H1 (cell line): Measurements from ENCODE around the gene MYH7B. TPM values are rescaled to one million over a fixed set of nuclear protein-coding genes. Genes with fewer than 3 reads are reported as not detected.

ENCODE experiments used
- CTCF ChIA-PET: fragments of 300-600 bp; sonication (Branson Sonifier 250); formaldehyde crosslinking; loops from one replicate; lab custom pipeline; 2021; ENCODE audit not compliant: partially characterized antibody; lab: Charles Lee
- POLR2A ChIA-PET: fragments of 300-600 bp; sonication (Branson Sonifier 250); formaldehyde crosslinking; loops from one replicate; lab custom pipeline; 2021; ENCODE audit warnings: inconsistent platforms; ENCODE audit not compliant: partially characterized antibody; lab: Charles Lee
- DNase-seq, 2 experiments: peaks; one replicate each; pipeline versions ENCODE4 v3.0.0 to v3.0.0-alpha.2; 2010 to 2022; ENCODE audit warnings: low spot score in 2 of 2, low read depth in 1 of 2, mixed read lengths in 1 of 2
- FAIRE-seq: peaks from 2 replicates; lab custom pipeline; 2011; peaks lifted over from hg19 to GRCh38; lab: Jason Lieb, UNC
- H2AFZ ChIP-seq: 2 replicates; pipeline ENCODE4 v1.8.1; 2012; ENCODE audit warnings: low read length, inconsistent platforms
- H2AK5ac ChIP-seq: 2 replicates; pipeline ENCODE4 v1.6.1; 2013; ENCODE audit warnings: low read depth, low read length
- H2BK120ac ChIP-seq: replicated peaks from 2 replicates; pipeline ENCODE3; 2013; ENCODE audit warnings: low read depth, low read length, inconsistent platforms
- H2BK12ac ChIP-seq: 2 replicates; pipeline ENCODE4 v1.6.1; 2013; ENCODE audit warnings: low read depth, low read length
- H2BK15ac ChIP-seq: 2 replicates; pipeline ENCODE4 v1.6.1; 2013; ENCODE audit warnings: low read length
- H2BK20ac ChIP-seq: 2 replicates; pipeline ENCODE4 v1.6.1; 2013; ENCODE audit warnings: low read length
- H2BK5ac ChIP-seq: 2 replicates; pipeline ENCODE4 v1.6.1; 2013; ENCODE audit warnings: low read depth, low read length
- H3K14ac ChIP-seq: 2 replicates; pipeline ENCODE4 v1.6.1; 2013; ENCODE audit warnings: inconsistent platforms; ENCODE audit not compliant: insufficient read length
- H3K18ac ChIP-seq: 2 replicates; pipeline ENCODE4 v1.6.1; 2013; ENCODE audit warnings: low read length; ENCODE audit errors: extremely low read depth
- H3K23ac ChIP-seq: 2 replicates; pipeline ENCODE4 v1.6.1; 2013; ENCODE audit warnings: inconsistent platforms; ENCODE audit not compliant: insufficient read length
- H3K23me2 ChIP-seq: 2 replicates; pipeline ENCODE4 v1.6.1; 2013; ENCODE audit warnings: low read depth, low read length
- H3K27ac ChIP-seq: 2 replicates; pipeline ENCODE4 v1.6.1; 2011; ENCODE audit warnings: low read depth, low read length, inconsistent platforms
- H3K27me3 ChIP-seq, 4 experiments: replicated peaks in 1 of 4; 1 replicate in 1 of 4; 2 replicates in 3 of 4; pipeline versions ENCODE4 v1.6.1 to v1.8.1; 2011 to 2013; ENCODE audit warnings: low read length in 3 of 4, mild to moderate bottlenecking in 3 of 4, inconsistent platforms in 2 of 4, mixed read lengths in 2 of 4, moderate library complexity in 1 of 4; ENCODE audit not compliant: control insufficient read depth in 3 of 4, insufficient read depth in 3 of 4; ENCODE audit errors: extremely low read depth in 1 of 4
- H3K36me3 ChIP-seq, 4 experiments: 2 replicates each; pipeline versions ENCODE4 v1.6.1 to v1.8.1; 2011 to 2013; ENCODE audit warnings: mild to moderate bottlenecking in 4 of 4, low read length in 3 of 4, moderate library complexity in 2 of 4, control low read depth in 1 of 4, inconsistent platforms in 1 of 4; ENCODE audit not compliant: insufficient read depth in 4 of 4, control insufficient read depth in 2 of 4
- H3K4ac ChIP-seq: replicated peaks from 2 replicates; pipeline ENCODE3; 2013; ENCODE audit warnings: low read length, low read depth, mixed read lengths, inconsistent platforms; ENCODE audit not compliant: insufficient read length
- H3K4me1 ChIP-seq, 4 experiments: replicated peaks in 1 of 4; 1 replicate in 1 of 4; 2 replicates in 3 of 4; pipeline versions ENCODE4 v1.6.1 to v1.8.1; 2011 to 2013; ENCODE audit warnings: low read length in 3 of 4, inconsistent platforms in 2 of 4, mixed read lengths in 1 of 4; ENCODE audit not compliant: insufficient read depth in 4 of 4, control insufficient read depth in 3 of 4
- H3K4me2 ChIP-seq, 2 experiments: 2 replicates each; pipeline versions ENCODE4 v1.6.1 to v1.8.1; 2011 to 2013; ENCODE audit warnings: low read depth in 2 of 2, low read length in 2 of 2, control low read depth in 1 of 2, inconsistent platforms in 1 of 2, mild to moderate bottlenecking in 1 of 2; ENCODE audit not compliant: insufficient read depth in 1 of 2
- H3K4me3 ChIP-seq, 4 experiments: fragments of 200-600, 300-600 bp in 1 of 4; sonication (generic), shearing (Covaris generic), sonication (Bioruptor Twin) in 1 of 4; 2 replicates each; pipeline versions ENCODE4 v1.5.1 to v1.8.1; 2011 to 2016; ENCODE audit warnings: low read length in 4 of 4, low read depth in 3 of 4, control low read depth in 2 of 4, inconsistent platforms in 2 of 4, mild to moderate bottlenecking in 2 of 4, mixed read lengths in 1 of 4, moderate library complexity in 1 of 4; ENCODE audit not compliant: insufficient read depth in 2 of 4; ENCODE audit errors: extremely low read depth in 1 of 4
- H3K56ac ChIP-seq: replicated peaks from 2 replicates; pipeline ENCODE3; 2013; ENCODE audit warnings: low read depth, mild to moderate bottlenecking, mixed read lengths, low read length, inconsistent platforms; ENCODE audit not compliant: insufficient read length
- H3K79me1 ChIP-seq: 2 replicates; pipeline ENCODE4 v1.6.1; 2013; ENCODE audit warnings: low read depth, low read length, control low read depth
- H3K79me2 ChIP-seq, 2 experiments: 2 replicates each; pipeline versions ENCODE4 v1.6.1 to v1.8.1; 2012 to 2013; ENCODE audit warnings: low read length in 2 of 2, mild to moderate bottlenecking in 2 of 2, inconsistent platforms in 1 of 2; ENCODE audit not compliant: insufficient read depth in 2 of 2, control insufficient read depth in 1 of 2
- H3K9ac ChIP-seq, 4 experiments: replicated peaks in 1 of 4; 1 replicate in 1 of 4; 2 replicates in 3 of 4; pipeline versions ENCODE4 v1.6.1 to v1.8.1; 2011 to 2013; ENCODE audit warnings: low read depth in 3 of 4, low read length in 3 of 4, control low read depth in 2 of 4, mild to moderate bottlenecking in 2 of 4, moderate library complexity in 2 of 4, inconsistent platforms in 1 of 4; ENCODE audit errors: extremely low read depth in 1 of 4
- H3K9me3 ChIP-seq, 2 experiments: 2 replicates each; pipeline versions ENCODE4 v1.6.1 to v1.8.1; 2012 to 2013; ENCODE audit warnings: mild to moderate bottlenecking in 2 of 2, moderate library complexity in 2 of 2, control low read depth in 1 of 2, inconsistent platforms in 1 of 2, low read depth in 1 of 2, low read length in 1 of 2, mixed read lengths in 1 of 2; ENCODE audit not compliant: insufficient read depth in 2 of 2
- H4K20me1 ChIP-seq, 2 experiments: replicated peaks in 1 of 2; 2 replicates each; pipeline versions ENCODE3 to v1.8.1; 2011 to 2013; ENCODE audit warnings: inconsistent platforms in 2 of 2, low read length in 2 of 2, mild to moderate bottlenecking in 1 of 2; ENCODE audit not compliant: insufficient read depth in 2 of 2, control insufficient read depth in 1 of 2
- H4K5ac ChIP-seq: 2 replicates; pipeline ENCODE4 v1.6.1; 2013; ENCODE audit warnings: low read length, low read depth, mixed read lengths, inconsistent platforms; ENCODE audit not compliant: insufficient read length
- H4K8ac ChIP-seq: 2 replicates; pipeline ENCODE4 v1.8.0; 2013; ENCODE audit warnings: mild to moderate bottlenecking, moderate library complexity, low read length, inconsistent platforms; ENCODE audit not compliant: insufficient read depth; ENCODE audit errors: extremely low read depth
- H4K91ac ChIP-seq: replicated peaks from 2 replicates; pipeline ENCODE3; 2013; ENCODE audit warnings: low read length, mixed read lengths, inconsistent platforms; ENCODE audit not compliant: insufficient read length
- CBX5 ChIP-seq: fragments of 300-800, 300-1000 bp; sonication (generic); IDR thresholded peaks from 2 replicates; pipeline ENCODE4 v1.7.1; 2016; ENCODE audit warnings: antibody characterized with exemption, low read length, low read depth
- MAFK ChIP-seq: IDR thresholded peaks from 2 replicates; pipeline ENCODE4 v1.6.1; 2012; ENCODE audit warnings: low read depth, mild to moderate bottlenecking, improper control_type of control experiment, low read length
- POLR2A ChIP-seq, 2 experiments: IDR thresholded peaks; 1 replicate in 1 of 2; 2 replicates in 1 of 2; pipeline ENCODE4 v1.6.1; 2011; ENCODE audit warnings: low read depth in 2 of 2, low read length in 2 of 2, mild to moderate bottlenecking in 2 of 2; ENCODE audit errors: control extremely low read depth in 1 of 2
- RAD21 ChIP-seq, 2 experiments: IDR thresholded peaks in 1 of 2; conservative IDR thresholded peaks in 1 of 2; 2 replicates each; pipeline ENCODE4 v1.6.1; 2011; ENCODE audit warnings: low read depth in 2 of 2, low read length in 2 of 2, improper control_type of control experiment in 1 of 2, inconsistent platforms in 1 of 2, mild to moderate bottlenecking in 1 of 2, moderate library complexity in 1 of 2
- RFX5 ChIP-seq: IDR thresholded peaks from 2 replicates; pipeline ENCODE4 v1.6.1; 2011; ENCODE audit warnings: low read depth, low read length, improper control_type of control experiment, borderline replicate concordance
- SIX5 ChIP-seq: IDR thresholded peaks from 2 replicates; pipeline ENCODE4 v1.6.1; 2011; ENCODE audit warnings: mild to moderate bottlenecking, low read depth, low read length
- SP4 ChIP-seq: IDR thresholded peaks from 2 replicates; pipeline ENCODE4 v1.6.1; 2012; ENCODE audit warnings: low read length, inconsistent platforms
- TAF7 ChIP-seq: optimal IDR thresholded peaks from 2 replicates; pipeline ENCODE3; 2011; ENCODE audit warnings: low read depth, mild to moderate bottlenecking, inconsistent platforms, low read length, moderate library complexity, borderline replicate concordance
- TBP ChIP-seq: IDR thresholded peaks from 2 replicates; pipeline ENCODE4 v1.6.1; 2011; ENCODE audit warnings: low read depth, low read length, improper control_type of control experiment
- TEAD4 ChIP-seq: IDR thresholded peaks from 2 replicates; pipeline ENCODE4 v1.6.1; 2012; ENCODE audit warnings: low read depth, low read length, inconsistent platforms, mixed read lengths
- YY1 ChIP-seq: IDR thresholded peaks from 2 replicates; pipeline ENCODE4 v1.6.1; 2011; ENCODE audit warnings: low read depth, mild to moderate bottlenecking, low read length
- WGBS, 2 experiments: shearing (Covaris generic) in 1 of 2; methylation state at CpG; one replicate each; pipeline versions ENCODE4 v1.1.6 to v1.1.7; 2013 to 2015; ENCODE audit warnings: low lambda C conversion rate in 2 of 2, mixed read lengths in 2 of 2, inconsistent platforms in 1 of 2, low coverage in 1 of 2, missing lambda C conversion rate in 1 of 2; ENCODE audit not compliant: insufficient replicate concordance in 2 of 2, insufficient coverage in 1 of 2, insufficient read length in 1 of 2; ENCODE audit errors: extremely low coverage in 1 of 2, missing lambda C conversion rate in 1 of 2; 5-methylcytosine and 5-hydroxymethylcytosine counted together
- polyA plus RNA-seq, 7 experiments: library from polyadenylated mRNA; depleted of rRNA in 3 of 7; stranded (reverse) in 5 of 7; unstranded in 2 of 7; fragments of >200 nt in 5 of 7; fragments of 200-250 nt in 2 of 7; gene quantifications; 1 replicate in 5 of 7; 2 replicates in 1 of 7; 4 replicates in 1 of 7; pipeline versions ENCODE4 v1.2.1 to v1.2.3, GENCODE V29; 2011 to 2013; ENCODE audit warnings: missing spikeins in 2 of 7, mixed read lengths in 2 of 7
- total RNA-seq: library from RNA; stranded (reverse); fragmentation: NEBNext Ultra II Directional; extraction: Animal tissue kit (Norgen Biotek cat#: 25700); gene quantifications from 2 replicates; pipeline ENCODE4 v1.2.1, GENCODE V29; 2021

MYH7B gene
- total and polyA plus RNA-seq, 2 of the 8 experiments (the other 6 are each of a cell fraction or from before 2014, with no cell fraction given) = 0.15 to 0.30 TPM

DNA sequence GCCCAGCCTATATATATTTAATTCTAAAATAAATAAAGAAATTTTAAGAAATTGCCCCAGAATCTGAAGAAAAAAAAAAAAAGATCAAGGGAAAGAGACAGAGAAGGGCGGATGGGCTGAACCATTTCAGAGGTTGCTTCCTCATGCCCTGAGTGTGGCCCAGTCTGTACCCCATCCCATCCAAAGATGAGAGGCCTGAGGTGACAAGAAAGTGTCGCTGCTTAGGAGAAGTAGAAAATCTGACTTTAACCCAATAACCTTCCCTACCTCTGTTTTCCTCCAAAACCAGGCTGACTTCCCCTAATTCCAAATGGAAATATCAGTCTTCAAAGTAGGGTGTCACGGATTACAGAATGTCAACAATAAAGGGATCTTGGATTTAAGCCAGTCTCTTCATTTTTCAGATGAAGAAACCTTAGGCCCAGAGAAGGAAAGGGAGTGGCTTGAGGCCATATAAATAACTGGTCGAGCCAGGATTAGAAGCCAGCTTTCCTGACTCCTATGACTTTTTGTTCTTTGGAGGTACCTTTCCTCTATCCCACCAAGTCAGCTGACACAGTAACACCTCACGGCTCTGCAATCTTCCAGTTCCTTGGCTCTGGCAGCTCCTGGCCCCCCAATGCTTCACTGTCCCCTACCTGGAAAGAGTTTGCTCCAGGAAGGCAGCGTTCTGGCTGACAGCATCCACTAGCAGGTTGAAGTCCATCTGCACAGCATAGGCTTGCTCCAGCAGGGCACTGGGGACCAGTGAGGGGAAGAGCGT is 10.2 kb upstream of the MYH7B start:
- Histone ChIP-seq H3K9ac (no peak overlapping the region), H2BK20ac (no peak overlapping the region)
- CTCF ChIA-PET = interaction anchor here (1.0 to 2.4 kb wide), 3 partner anchors 11 to 71 kb away, joined by 3 to 7 read pairs (median 5); partner anchors contain the start of genes GSS and MYH7B

More for the DNA sequence above, 10.2 kb upstream of the MYH7B start:
- no peak overlapping the region for H4K8ac ChIP-seq
- H2BK12ac ChIP-seq = no peak overlapping the region
- no peak overlapping the region for H2BK5ac ChIP-seq
- no peaks in the 10 kb centered on the region for H3K79me2 ChIP-seq
- no peaks in the 10 kb centered on the region for H3K4me1 ChIP-seq
- no peak overlapping the region for H3K18ac ChIP-seq
- TF ChIP-seq TBP (no peak), RFX5 (no peak), TEAD4 (no peak), MAFK (no peak), CBX5 (no peak), YY1 (no peak), TAF7 (no peak), POLR2A (IDR thresholded peaks at IDR 0.05; ENCODE audit: control extremely low read depth in 1 of 2, low read depth in 2 of 2, low read length in 2 of 2) (no peak), SIX5 (no peak), RAD21 (IDR thresholded peaks at IDR 0.05 in 1 of 2, conservative IDR thresholded peaks at IDR 0.05 in 1 of 2; ENCODE audit: low read depth in 2 of 2, low read length in 2 of 2) (no peak), SP4 (no peak)
- no peak overlapping the region for H2AFZ ChIP-seq
- H4K5ac ChIP-seq = no peak overlapping the region
- no peak overlapping the region for H3K14ac ChIP-seq
- H3K79me1 ChIP-seq = no peaks in the 10 kb centered on the region
- H3K23ac ChIP-seq = no peak overlapping the region
- no peaks in the 10 kb centered on the region for H3K9me3 ChIP-seq
- no peak for DNase-seq
- no peak overlapping the region for H2BK120ac ChIP-seq
- H3K27me3 ChIP-seq = no peaks in the 10 kb centered on the region
- no peak overlapping the region for H3K56ac ChIP-seq
- H3K23me2 ChIP-seq = no peaks in the 10 kb centered on the region
- H4K91ac ChIP-seq = no peak overlapping the region
- no peak overlapping the region for H3K27ac ChIP-seq
- H3K4me3 ChIP-seq = no peak overlapping the region
- H3K4ac ChIP-seq = no peak overlapping the region
- 85% methylated on average over 7 of the region's 7 CpGs; no CpG with 5 or more reads in 1 of the 2 experiments for WGBS, 2 experiments
- peaks cover 0 to 3% of the 10 kb centered on the region in 2 experiments for H4K20me1 ChIP-seq
- no peak overlapping the region for H3K4me2 ChIP-seq
- H2BK15ac ChIP-seq = no peak overlapping the region
- no peak for FAIRE-seq
- no peak overlapping the region for H2AK5ac ChIP-seq
- POLR2A ChIA-PET = interaction anchor here (0.7 kb wide), 1 partner anchor 12 kb away, joined by 3 read pairs; no protein-coding TSS in a partner anchor
- peaks cover 2 to 16% (median 8%) of the 10 kb centered on the region in 4 experiments; a peak in 5 of 8 replicates for H3K36me3 ChIP-seq
